ENCODE data around the gene ATG7. TPM values are rescaled to one million over a fixed set of nuclear protein-coding genes. Genes with fewer than 3 reads are reported as not detected.
"Not testable (repeated sequence)": the region's sequence is repeated elsewhere in the genome, so short reads cannot be mapped to it uniquely, and the experiment has no call there.

ATG7 gene
- total RNA-seq, 1 donor from 2014 or later, result 47.6 TPM

- DNase-seq, result not testable (repeated sequence)
These were observed 16.7 kb upstream of the ATG7 start for GRCh38 chr3:11255537-11255936.

GRCh38 chr3:11258958-11259357, 13.2 kb upstream of the ATG7 start:
- no peak for DNase-seq

GRCh38 chr3:11260460-11260859, 11.7 kb upstream of the ATG7 start:
- no peak for DNase-seq

GRCh38 chr3:11269007-11269406, 3.2 kb upstream of the ATG7 start:
- no peak for DNase-seq

GRCh38 chr3:11272906-11273574, 843 bp downstream of the ATG7 start:
- DNase-seq, result no peak

GRCh38 chr3:11273891-11274291, 1.7 kb downstream of the ATG7 start:
- DNase-seq, result no peak

GRCh38 chr3:11274566-11275142, 2.5 kb downstream of the ATG7 start:
- no peak for DNase-seq

- DNase-seq, result no peak
These were observed 3.7 kb downstream of the ATG7 start for GRCh38 chr3:11275926-11276325.

- DNase-seq, result no peak
These were observed 4.7 kb downstream of the ATG7 start for GRCh38 chr3:11276901-11277300.

GRCh38 chr3:11282250-11283138, 10.3 kb downstream of the ATG7 start:
- peak; percentile 85 for DNase-seq

- peak; percentile 55 for DNase-seq
These were observed 10.9 kb downstream of the ATG7 start for GRCh38 chr3:11283139-11283475.

- DNase-seq, result no peak
These were observed 11.8 kb downstream of the ATG7 start for GRCh38 chr3:11284011-11284410.

- DNase-seq, result no peak
These were observed 13.3 kb downstream of the ATG7 start for GRCh38 chr3:11285471-11285870.

GRCh38 chr3:11287404-11287803, 15.2 kb downstream of the ATG7 start:
- no peak for DNase-seq

- no peak for DNase-seq
These were observed 15.9 kb downstream of the ATG7 start for GRCh38 chr3:11288021-11288491.

- DNase-seq, result peak; percentile 24
These were observed 16.8 kb downstream of the ATG7 start for GRCh38 chr3:11288786-11289637.

GRCh38 chr3:11289864-11290263, 17.7 kb downstream of the ATG7 start:
- no peak for DNase-seq

GRCh38 chr3:11290743-11291680, 18.8 kb downstream of the ATG7 start:
- no peak for DNase-seq

- DNase-seq, result no peak
These were observed 19.6 kb downstream of the ATG7 start for GRCh38 chr3:11291808-11292207.

GRCh38 chr3:11297126-11297525, 24.9 kb downstream of the ATG7 start:
- no peak for DNase-seq

- DNase-seq, result no peak
These were observed 28.8 kb downstream of the ATG7 start for GRCh38 chr3:11300970-11301369.
